ENCODE results near the gene KLF18. TPM values are rescaled to one million over a fixed set of nuclear protein-coding genes. Genes with fewer than 3 reads are reported as not detected.

Gene KLF18
- total RNA-seq, 1 experiment from 2014 or later, result not detected

DNA sequence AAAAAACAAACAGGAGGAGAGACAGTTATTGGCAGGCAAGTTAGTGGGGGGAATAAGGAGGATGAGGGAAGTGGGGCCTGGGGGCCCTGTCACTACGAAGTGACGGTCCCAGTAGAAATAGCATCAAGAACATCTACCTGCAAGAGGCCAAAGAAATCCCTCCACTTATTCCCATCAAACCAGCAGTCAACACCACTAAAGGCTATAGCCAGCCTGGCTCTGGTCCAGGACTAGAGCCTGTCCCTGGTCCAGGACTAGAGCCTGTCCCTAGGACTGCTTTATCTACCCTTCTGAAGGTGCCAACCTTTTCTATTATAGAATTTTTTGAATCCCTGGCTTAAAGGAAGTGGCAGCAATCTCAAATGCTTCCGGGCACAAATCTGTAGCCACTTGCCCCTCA lies 3.2 kb downstream of the KLF18 start:
- ChIA-PET CTCF (no interaction called here), POLR2A (ENCODE audit: unreplicated experiment) (no interaction called here)

GRCh38 chr1:44135886-44136285 lies 5.5 kb downstream of the KLF18 start:
- Histone ChIP-seq H2AFZ (no peak overlapping the region), H3K27me3 (ENCODE audit: insufficient read depth, low read depth) (no peaks in the 10 kb centered on the region), H4K20me1 (ENCODE audit: insufficient read depth) (no peaks in the 10 kb centered on the region), H3K36me3 (ENCODE audit: low read depth) (no peaks in the 10 kb centered on the region), H3K9me3 (ENCODE audit: insufficient read depth, low read depth) (no peaks in the 10 kb centered on the region), H3F3A (ENCODE audit: insufficient read depth, low read depth) (no peaks in the 10 kb centered on the region), H3K4me2 (no peak overlapping the region), H3K27ac (no peak overlapping the region), H3K9me2 (ENCODE audit: insufficient read depth) (no peaks in the 10 kb centered on the region), H3K4me3 (no peak overlapping the region), H3K4me1 (replicated peaks; ENCODE audit: insufficient read depth) (no peaks in the 10 kb centered on the region), H3K79me2 (ENCODE audit: low read depth) (no peaks in the 10 kb centered on the region)
- intact Hi-C loops (cut with micrococcal nuclease; ENCODE audit: unreplicated experiment), result no loop called here
- DNase-seq, result no peak
- TF ChIP-seq CTCF (conservative IDR thresholded peaks at IDR 0.05), result no peak
- no peak for TF ChIP-seq EZH2 (IDR thresholded peaks at IDR 0.05; ENCODE audit: low read depth)
- POLR2A ChIA-PET (ENCODE audit: unreplicated experiment), result no interaction called here
- no TSS peak for BruUV-seq (replicated peaks)
- CTCF ChIA-PET, result interaction anchor here (0.7 kb wide), 1 partner anchor 411 kb away, joined by 3 read pairs; no protein-coding TSS in a partner anchor

More for the DNA sequence above, 3.2 kb downstream of the KLF18 start:
- Histone ChIP-seq H4K20me1 (ENCODE audit: insufficient read depth) (no peaks in the 10 kb centered on the region), H3K36me3 (ENCODE audit: low read depth) (no peaks in the 10 kb centered on the region), H3K4me1 (replicated peaks; ENCODE audit: insufficient read depth) (no peaks in the 10 kb centered on the region), H3K4me2 (no peak overlapping the region), H3K4me3 (no peak overlapping the region), H3K9me2 (ENCODE audit: insufficient read depth) (no peaks in the 10 kb centered on the region), H3K9me3 (ENCODE audit: insufficient read depth, low read depth) (no peaks in the 10 kb centered on the region), H3K27me3 (ENCODE audit: insufficient read depth, low read depth) (no peaks in the 10 kb centered on the region), H3F3A (ENCODE audit: insufficient read depth, low read depth) (no peaks in the 10 kb centered on the region), H2AFZ (no peak overlapping the region), H3K79me2 (ENCODE audit: low read depth) (no peaks in the 10 kb centered on the region), H3K27ac (no peak overlapping the region)
- TF ChIP-seq CTCF (conservative IDR thresholded peaks at IDR 0.05) (no peak), EZH2 (IDR thresholded peaks at IDR 0.05; ENCODE audit: low read depth) (no peak)
- no peak for DNase-seq
- BruUV-seq (replicated peaks), result no TSS peak
- intact Hi-C loops (cut with micrococcal nuclease; ENCODE audit: unreplicated experiment), result no loop called here

- ChIA-PET CTCF (no interaction called here), POLR2A (ENCODE audit: unreplicated experiment) (interaction anchor here (0.7 kb wide), 1 partner anchor 33 kb away, joined by 3 read pairs; no protein-coding TSS in a partner anchor)
- Histone ChIP-seq H4K20me1 (ENCODE audit: insufficient read depth) (no peaks in the 10 kb centered on the region), H2AFZ (no peak overlapping the region), H3F3A (ENCODE audit: insufficient read depth, low read depth) (no peaks in the 10 kb centered on the region), H3K4me2 (no peak overlapping the region), H3K9me2 (ENCODE audit: insufficient read depth) (no peaks in the 10 kb centered on the region), H3K4me3 (no peak overlapping the region), H3K36me3 (ENCODE audit: low read depth) (no peaks in the 10 kb centered on the region), H3K9me3 (ENCODE audit: insufficient read depth, low read depth) (no peaks in the 10 kb centered on the region), H3K27ac (no peak overlapping the region), H3K79me2 (ENCODE audit: low read depth) (no peaks in the 10 kb centered on the region), H3K4me1 (replicated peaks; ENCODE audit: insufficient read depth) (no peaks in the 10 kb centered on the region), H3K27me3 (ENCODE audit: insufficient read depth, low read depth) (no peaks in the 10 kb centered on the region)
- no peak for DNase-seq
- intact Hi-C loops (cut with micrococcal nuclease; ENCODE audit: unreplicated experiment), result no loop called here
- BruUV-seq (replicated peaks), result no TSS peak
- TF ChIP-seq EZH2 (IDR thresholded peaks at IDR 0.05; ENCODE audit: low read depth) (no peak), CTCF (conservative IDR thresholded peaks at IDR 0.05) (no peak)
These were observed 7.1 kb downstream of the KLF18 start for GRCh38 chr1:44134071-44134920.

Data from PC-9 (cell line).